Measurements from ENCODE around the gene SLC17A3. TPM values are rescaled to one million over a fixed set of nuclear protein-coding genes. Genes with fewer than 3 reads are reported as not detected.

Gene SLC17A3, protein sequence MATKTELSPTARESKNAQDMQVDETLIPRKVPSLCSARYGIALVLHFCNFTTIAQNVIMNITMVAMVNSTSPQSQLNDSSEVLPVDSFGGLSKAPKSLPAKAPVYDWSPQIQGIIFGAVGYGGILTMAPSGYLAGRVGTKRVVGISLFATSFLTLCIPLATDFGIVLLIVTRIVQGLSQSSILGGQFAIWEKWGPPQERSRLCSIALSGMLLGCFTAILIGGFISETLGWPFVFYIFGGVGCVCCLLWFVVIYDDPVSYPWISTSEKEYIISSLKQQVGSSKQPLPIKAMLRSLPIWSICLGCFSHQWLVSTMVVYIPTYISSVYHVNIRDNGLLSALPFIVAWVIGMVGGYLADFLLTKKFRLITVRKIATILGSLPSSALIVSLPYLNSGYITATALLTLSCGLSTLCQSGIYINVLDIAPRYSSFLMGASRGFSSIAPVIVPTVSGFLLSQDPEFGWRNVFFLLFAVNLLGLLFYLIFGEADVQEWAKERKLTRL
- not detected in 2 replicates for total RNA-seq

DNA sequence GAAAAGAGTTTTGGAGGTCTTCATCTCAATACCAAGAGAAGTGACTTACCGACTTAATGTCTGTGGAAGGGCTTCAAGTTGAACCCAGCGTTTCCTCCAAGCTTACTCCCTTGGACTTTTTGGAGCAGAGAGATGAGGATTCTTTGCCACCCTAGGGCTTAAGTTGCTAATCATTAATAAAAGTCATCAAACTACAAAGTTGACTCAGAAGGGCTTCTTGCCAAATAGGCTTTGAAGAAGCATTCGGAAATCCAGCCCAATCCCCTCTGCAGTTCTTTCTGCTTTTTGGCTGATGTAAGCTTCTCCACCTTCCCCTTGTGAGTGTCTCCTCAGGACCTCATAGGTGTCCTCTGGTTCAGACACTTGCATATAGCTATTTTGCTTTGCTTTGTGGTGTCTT is at the start of gene SLC17A3:
Gene SLC17A3 (minus strand): TSS at position 126 of the 400 bp plus-strand sequence. CDS start 5,856 bp downstream, outside the sequence.
- TF ChIP-seq, protein P1, sequence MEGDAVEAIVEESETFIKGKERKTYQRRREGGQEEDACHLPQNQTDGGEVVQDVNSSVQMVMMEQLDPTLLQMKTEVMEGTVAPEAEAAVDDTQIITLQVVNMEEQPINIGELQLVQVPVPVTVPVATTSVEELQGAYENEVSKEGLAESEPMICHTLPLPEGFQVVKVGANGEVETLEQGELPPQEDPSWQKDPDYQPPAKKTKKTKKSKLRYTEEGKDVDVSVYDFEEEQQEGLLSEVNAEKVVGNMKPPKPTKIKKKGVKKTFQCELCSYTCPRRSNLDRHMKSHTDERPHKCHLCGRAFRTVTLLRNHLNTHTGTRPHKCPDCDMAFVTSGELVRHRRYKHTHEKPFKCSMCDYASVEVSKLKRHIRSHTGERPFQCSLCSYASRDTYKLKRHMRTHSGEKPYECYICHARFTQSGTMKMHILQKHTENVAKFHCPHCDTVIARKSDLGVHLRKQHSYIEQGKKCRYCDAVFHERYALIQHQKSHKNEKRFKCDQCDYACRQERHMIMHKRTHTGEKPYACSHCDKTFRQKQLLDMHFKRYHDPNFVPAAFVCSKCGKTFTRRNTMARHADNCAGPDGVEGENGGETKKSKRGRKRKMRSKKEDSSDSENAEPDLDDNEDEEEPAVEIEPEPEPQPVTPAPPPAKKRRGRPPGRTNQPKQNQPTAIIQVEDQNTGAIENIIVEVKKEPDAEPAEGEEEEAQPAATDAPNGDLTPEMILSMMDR (IDR thresholded peaks at IDR 0.05; ENCODE audit: insufficient read depth, low read length, poor library complexity, severe bottlenecking): no peak
- no peaks in the 10 kb centered on the region for H3K36me3 ChIP-seq (ENCODE audit: control insufficient read depth, insufficient read depth, low read length)
- no peak within 1 kb of the TSS for H3K4me3 ChIP-seq (ENCODE audit: low read depth, low read length)
- DNase-seq (ENCODE audit: low read depth): no peak
- H3K27me3 ChIP-seq (ENCODE audit: control insufficient read depth, insufficient read depth, low read length): no peaks in the 10 kb centered on the region

DNA sequence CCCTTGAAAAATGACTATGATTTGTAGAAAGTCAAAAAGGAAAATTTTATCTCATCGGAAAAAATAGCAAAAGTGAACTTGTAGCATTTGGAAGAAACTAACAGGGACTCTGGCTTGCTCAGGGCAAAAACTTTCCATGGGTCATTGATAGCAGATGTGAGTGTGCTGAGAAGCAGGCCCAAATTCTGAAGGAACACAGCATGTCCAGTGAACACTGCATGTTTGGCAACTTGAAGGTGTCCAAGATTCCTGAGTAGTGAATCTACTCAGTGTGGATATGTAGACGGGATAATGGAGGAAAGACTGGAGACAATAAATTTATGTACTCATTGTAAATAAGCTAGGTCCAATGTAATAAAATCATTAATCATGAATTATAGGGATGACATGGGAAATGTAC is 48.3 kb upstream of the SLC17A3 start:
- no peak for DNase-seq (ENCODE audit: low read depth)
- no peaks in the 10 kb centered on the region for H3K27me3 ChIP-seq (ENCODE audit: control insufficient read depth, insufficient read depth, low read length)
- TF ChIP-seq, protein P1 (IDR thresholded peaks at IDR 0.05; ENCODE audit: insufficient read depth, low read length, poor library complexity, severe bottlenecking): no peak

DNA sequence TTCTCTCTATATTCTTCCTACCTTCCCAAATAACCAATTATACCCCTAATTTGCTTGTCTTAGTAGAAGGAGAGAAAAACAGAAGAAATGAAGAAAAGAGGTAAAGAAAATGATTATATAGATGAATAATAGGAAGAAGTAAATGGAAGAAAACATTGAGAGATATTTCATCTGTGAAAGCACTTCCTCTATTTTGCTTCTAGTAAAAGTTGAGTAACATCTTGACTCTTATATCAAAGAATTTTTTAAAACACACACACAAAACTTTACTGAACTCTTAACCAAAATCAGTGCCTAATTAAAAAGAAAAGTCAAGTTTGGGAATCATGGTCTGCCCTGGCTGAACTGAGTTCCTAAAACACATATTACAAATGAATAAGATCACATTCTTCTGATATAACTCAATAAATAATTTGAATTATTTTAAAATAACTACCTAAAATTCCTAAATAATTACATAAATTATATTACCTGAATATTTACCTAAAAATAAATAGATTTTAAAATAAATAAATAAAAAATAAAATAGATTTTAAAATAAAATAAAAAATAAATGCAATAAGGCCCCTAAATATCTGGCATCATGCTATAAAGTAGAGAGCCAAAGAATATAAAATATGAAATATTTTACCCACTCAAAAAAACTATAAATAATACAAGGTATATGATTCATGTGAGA is 47.6 kb upstream of the SLC17A3 start:
- H3K27me3 ChIP-seq (ENCODE audit: control insufficient read depth, insufficient read depth, low read length): no peaks in the 10 kb centered on the region
- TF ChIP-seq, protein P1 (IDR thresholded peaks at IDR 0.05; ENCODE audit: insufficient read depth, low read length, poor library complexity, severe bottlenecking): no peak
- DNase-seq (ENCODE audit: low read depth): no peak
- no peak overlapping the region for H3K4me3 ChIP-seq (ENCODE audit: low read depth, low read length)
- no peaks in the 10 kb centered on the region for H3K36me3 ChIP-seq (ENCODE audit: control insufficient read depth, insufficient read depth, low read length)

More for the DNA sequence above, 48.3 kb upstream of the SLC17A3 start:
- no peak overlapping the region for H3K4me3 ChIP-seq (ENCODE audit: low read depth, low read length)
- no peaks in the 10 kb centered on the region for H3K36me3 ChIP-seq (ENCODE audit: control insufficient read depth, insufficient read depth, low read length)

DNA sequence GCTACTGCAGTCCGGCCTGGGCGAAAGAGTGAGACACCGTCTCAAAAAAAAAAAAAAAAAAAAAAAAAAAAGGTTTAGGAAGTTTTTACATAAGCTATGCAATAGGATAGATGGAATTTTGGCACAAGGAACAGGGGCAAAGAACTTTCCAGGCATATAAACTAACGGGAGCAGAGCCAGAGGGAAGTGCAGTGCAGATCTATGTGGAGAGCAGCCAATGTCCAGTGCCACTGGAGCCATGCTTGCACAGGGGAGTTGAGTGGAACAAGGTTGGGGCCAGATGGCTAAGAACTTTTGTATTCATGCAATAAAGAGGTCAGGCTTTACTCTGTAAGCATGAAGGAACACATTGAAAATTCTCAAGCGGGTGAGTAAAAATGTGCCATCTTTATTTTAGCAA is 45.6 kb upstream of the SLC17A3 start:
- Histone ChIP-seq H3K27me3 (ENCODE audit: control insufficient read depth, insufficient read depth, low read length) (no peaks in the 10 kb centered on the region), H3K36me3 (ENCODE audit: control insufficient read depth, insufficient read depth, low read length) (no peaks in the 10 kb centered on the region)
- TF ChIP-seq, protein P1 (IDR thresholded peaks at IDR 0.05; ENCODE audit: insufficient read depth, low read length, poor library complexity, severe bottlenecking): no peak

DNA sequence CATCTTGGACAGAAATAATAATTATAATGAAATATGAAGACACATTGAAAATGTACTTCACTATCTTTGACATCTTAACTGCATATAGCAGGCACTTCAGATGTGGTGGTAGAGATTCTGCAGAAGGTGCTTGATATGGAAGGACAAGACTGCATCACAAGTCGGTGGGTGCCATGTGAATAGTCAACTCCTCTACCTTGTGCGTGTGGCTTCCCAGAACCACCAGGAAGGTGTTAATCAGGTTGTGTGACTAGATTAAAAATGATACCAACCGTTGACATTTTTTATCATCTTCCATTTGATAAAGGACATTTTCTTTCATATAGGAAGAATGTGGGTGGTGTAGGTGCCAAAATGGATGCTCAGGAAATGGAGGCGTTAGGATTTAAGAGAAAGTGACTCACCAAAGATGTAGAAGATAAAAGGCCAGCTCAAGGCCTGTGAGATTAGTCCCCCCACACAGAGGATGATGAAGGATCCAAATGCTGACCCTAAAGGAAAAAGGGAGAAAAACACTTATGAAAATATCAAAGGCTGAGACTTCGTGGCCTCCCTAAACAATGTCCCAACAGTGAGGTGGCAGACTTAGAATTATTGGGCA is 44.1 kb upstream of the SLC17A3 start:
- H3K27me3 ChIP-seq (ENCODE audit: control insufficient read depth, insufficient read depth, low read length): no peaks in the 10 kb centered on the region
- H3K4me3 ChIP-seq (ENCODE audit: low read depth, low read length): no peak overlapping the region
- no peak for DNase-seq (ENCODE audit: low read depth)
- no peaks in the 10 kb centered on the region for H3K36me3 ChIP-seq (ENCODE audit: control insufficient read depth, insufficient read depth, low read length)
- TF ChIP-seq, protein P1 (IDR thresholded peaks at IDR 0.05; ENCODE audit: insufficient read depth, low read length, poor library complexity, severe bottlenecking): no peak

More for the DNA sequence above, 45.6 kb upstream of the SLC17A3 start:
- H3K4me3 ChIP-seq (ENCODE audit: low read depth, low read length): no peak overlapping the region
- no peak for DNase-seq (ENCODE audit: low read depth)

Data from kidney epithelial cell (primary cell).